NCI-H2227 treated with DMSO at 0.1 percent for 48 hours (cell line): ENCODE measurements around the gene HAND2.

Experiments
- DNase-seq: peaks from one replicate; lab custom pipeline; 2025; lab: John Stamatoyannopoulos, UW

The HAND2 gene

DNA sequence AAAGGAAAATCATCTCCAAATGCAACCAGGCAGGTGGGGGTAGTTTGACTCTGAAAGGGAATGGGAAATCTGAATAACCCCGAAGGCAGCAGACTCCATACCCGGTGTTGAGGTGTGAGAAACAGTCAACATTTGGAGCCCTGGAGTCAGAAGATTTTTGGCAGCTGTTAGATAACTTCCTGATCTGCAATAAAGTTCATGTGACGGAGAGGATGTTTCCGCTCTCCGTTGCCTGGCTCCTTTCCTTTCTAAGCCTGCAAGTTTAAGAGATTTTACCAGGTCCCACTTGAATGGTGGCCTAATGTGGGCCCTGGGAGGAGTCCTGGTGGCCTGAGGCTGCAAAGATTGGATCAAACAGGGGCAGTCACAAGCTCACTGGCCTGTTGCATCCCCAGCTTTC, 27.7 kb downstream of the HAND2 start:
- DNase-seq, result no peak

- no peak for DNase-seq
Measured at GRCh38 chr4:173501592-173502150, 28.4 kb downstream of the HAND2 start.

DNA sequence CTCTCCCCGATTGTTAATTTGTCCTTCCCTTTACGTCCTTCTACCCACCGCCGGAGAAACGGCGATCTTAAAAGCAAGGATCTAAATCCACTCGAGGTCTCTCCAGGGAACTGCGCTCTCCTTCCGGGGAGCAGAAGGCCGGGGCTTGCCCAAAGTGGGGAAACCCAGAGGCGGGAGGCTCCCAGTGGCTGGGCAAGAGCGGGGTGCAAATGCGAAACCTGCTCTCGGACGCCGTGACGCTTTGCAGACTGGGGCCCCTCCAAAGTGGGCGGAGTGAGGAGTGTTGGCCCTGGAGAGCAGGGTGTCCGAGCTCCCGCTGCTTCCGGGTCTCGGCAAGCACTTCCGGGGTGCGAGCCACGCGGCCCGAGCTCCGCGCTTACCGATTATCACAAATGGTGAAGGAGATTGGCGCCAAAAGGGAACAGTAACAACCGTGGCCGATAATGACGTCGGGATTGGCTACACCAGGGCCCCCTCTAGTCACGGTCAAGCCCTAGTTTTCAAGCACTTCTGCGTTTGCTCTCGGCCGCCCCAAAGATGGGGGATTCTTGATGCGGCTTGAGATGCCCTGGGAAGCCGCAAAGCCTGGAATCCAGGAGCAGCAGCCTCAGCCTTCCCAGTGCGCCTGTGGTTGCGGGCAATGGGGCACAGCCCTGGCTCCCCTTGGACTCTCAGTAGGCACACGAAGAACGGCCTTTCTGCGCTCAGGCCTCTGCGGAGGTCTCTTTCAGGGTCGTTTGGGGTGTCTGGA, 29.0 kb downstream of the HAND2 start:
- DNase-seq, result no peak

DNA sequence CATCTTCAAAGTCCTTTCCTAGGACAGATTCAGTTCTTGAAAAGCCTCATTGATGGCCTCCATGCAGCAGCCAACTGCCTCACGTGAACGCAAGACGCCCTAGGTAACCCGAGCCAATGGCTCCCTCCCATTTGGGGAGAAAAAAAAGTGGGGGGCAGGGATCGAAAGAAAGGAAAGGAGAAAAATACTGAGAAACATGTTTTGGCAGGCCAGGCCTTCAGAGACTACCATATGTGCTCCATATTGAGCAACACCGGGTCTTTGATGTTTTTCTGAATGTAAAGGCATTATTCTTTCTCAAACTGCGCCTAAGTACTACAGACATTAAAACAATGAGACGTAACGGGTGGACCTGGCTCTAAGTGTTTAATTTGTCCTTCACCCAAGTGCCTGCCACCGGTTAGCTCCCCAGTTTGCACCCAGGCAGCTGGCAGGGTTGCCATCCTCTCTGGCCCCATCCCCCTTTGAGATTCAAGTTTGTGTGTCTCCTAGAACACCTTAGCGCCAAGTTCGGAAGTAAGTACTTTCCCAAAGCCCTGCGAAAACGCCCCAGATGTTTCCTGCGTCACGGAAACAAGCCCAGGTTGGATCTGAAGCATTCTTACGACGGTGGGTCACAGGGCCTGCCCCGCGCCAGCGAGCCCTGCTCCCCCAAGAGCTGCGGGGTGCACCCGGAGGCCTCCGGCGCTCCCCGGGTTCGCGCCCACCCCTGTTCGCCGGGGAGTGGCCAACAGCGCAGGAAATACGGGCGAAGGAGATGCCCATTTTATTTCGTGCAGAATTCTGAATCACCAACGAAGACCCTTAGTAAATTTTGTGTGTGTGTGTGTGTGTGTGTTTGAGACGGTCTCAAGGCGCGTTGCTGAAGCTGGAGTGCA, 30.1 kb downstream of the HAND2 start:
- no peak for DNase-seq

GRCh38 chr4:173498771-173499170, 31.3 kb downstream of the HAND2 start:
- DNase-seq, result no peak

GRCh38 chr4:173498023-173498422, 32.0 kb downstream of the HAND2 start:
- DNase-seq, result no peak

DNA sequence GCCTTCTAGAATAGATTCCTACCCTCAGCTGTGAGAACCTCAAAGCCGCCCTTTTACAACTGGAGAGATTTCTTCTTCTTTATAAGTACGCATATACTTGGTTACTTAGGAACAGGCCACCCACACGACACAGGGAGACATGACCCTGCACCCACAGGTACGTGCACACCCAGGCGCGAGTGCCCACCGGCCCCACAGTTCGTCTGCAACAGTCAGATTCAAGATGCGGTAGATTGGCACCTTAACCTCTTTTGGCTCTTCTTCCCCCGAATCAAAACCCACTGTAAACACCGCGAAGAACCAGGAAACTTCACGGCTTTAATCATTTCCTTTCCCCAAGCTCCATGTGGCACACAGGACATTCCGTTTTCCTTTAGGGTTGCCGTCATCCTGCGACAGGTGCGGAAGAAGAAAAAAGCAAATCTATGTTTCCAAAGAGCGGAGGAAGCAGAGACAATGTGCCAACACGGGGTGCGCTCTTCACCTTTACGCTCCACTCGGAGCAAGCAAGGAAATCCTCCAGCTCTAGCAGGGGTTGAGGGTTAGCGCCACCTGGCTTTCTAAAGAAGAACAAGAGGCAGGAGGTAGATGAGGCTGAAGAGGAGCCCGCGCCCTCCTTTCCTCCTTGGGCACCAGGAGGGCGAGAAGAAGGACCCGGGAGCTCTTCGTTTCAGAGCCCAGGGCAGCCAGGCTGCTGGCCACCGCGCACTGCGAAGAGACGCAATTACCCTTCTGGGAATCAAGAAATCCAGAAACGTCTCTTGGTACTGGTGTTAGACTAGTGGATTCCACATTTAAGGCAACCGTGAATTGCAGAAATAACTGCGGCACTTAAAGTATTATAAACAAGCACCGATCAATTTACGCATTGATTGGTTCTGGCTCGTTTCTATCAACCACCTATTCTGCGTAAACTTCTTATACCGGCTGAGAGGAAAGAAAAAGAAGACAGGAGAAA, 35.7 kb downstream of the HAND2 start:
- DNase-seq, result no peak

GRCh38 chr4:173493041-173493440, 37.0 kb downstream of the HAND2 start:
- no peak for DNase-seq

- DNase-seq, result no peak
Measured at GRCh38 chr4:173492315-173492714, 37.7 kb downstream of the HAND2 start.

GRCh38 chr4:173490817-173491528, 39.1 kb downstream of the HAND2 start:
- no peak for DNase-seq

GRCh38 chr4:173490256-173490655, 39.8 kb downstream of the HAND2 start:
- DNase-seq, result no peak

DNA sequence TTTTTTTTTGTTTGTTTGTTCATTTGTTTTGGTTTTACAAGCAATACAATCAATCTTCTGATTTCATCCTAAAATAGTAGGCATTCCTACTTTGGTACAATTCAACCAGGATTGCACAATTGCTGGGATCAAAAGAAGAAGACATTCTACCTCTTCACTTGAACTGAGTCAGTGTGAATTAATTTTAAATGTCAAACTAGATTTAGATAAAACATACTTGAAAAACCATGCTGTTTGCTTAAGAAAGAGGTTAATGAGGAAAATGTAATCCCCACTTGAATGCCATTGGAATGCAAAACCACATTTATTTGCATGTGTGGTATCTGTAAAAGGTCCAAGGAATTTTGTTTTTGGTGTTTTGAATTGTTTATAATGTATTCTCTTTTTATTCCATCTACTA, 40.5 kb downstream of the HAND2 start:
- no peak for DNase-seq

DNA sequence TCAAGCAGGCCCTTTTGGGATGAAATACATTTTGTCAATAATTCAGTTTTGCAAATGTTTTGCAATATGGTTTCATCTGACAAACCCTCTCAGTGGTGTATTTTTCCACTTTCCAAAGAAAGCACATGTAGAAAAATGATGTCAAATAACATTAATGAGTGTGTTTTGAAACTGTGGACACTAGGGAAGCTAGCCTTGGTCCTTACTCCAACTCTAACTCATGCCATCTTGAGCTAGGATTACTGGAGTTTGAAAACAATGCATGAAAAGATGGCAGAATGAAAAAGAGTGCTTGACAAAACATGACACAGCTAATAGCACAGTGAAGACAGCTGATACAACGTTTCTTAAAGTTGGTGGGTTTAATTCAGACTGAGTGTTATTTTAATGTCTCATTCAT, 41.4 kb downstream of the HAND2 start:
- no peak for DNase-seq

DNA sequence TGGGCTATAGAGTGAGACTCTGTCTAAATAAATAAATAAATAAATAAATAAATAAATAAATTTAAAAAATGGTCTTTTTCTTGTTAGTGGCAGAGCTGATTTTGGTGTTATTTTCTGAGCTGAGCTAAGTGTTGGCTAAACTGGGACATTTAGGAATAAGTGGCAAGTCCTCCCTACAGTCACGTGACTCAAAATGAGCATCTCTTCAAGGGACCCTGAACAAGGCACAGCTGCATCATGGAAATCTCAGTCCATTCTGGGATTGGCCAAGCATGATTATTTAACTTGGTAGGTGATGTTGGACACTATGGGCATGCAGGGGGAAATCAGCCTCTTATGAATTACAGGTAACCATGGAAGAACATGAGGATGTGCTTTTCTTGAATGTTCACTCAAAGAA, 42.0 kb downstream of the HAND2 start:
- no peak for DNase-seq

- DNase-seq, result no peak
Measured at GRCh38 chr4:173486714-173487392, 43.2 kb downstream of the HAND2 start.

DNA sequence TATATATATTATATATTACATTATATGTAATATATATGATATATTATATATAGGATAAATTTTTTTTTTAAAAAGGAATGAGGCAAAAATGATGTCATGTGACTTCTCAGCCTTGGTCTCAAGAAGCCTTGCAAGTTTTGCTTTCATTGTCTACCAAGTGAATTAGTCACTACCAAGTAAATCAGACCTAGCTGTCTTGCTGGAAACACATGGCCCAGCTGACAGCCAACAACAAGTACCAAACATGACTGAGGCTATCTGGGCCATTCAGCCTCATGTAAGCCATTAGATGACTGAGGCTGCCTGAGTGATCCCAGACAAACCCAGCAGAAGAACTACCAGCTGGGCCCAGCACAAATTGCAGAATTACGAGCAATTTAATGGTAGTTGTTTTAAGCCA, 44.9 kb downstream of the HAND2 start:
- no peak for DNase-seq

GRCh38 chr4:173482330-173482931, 47.6 kb downstream of the HAND2 start:
- no peak for DNase-seq

GRCh38 chr4:173478913-173479283, 51.1 kb downstream of the HAND2 start:
- no peak for DNase-seq

DNA sequence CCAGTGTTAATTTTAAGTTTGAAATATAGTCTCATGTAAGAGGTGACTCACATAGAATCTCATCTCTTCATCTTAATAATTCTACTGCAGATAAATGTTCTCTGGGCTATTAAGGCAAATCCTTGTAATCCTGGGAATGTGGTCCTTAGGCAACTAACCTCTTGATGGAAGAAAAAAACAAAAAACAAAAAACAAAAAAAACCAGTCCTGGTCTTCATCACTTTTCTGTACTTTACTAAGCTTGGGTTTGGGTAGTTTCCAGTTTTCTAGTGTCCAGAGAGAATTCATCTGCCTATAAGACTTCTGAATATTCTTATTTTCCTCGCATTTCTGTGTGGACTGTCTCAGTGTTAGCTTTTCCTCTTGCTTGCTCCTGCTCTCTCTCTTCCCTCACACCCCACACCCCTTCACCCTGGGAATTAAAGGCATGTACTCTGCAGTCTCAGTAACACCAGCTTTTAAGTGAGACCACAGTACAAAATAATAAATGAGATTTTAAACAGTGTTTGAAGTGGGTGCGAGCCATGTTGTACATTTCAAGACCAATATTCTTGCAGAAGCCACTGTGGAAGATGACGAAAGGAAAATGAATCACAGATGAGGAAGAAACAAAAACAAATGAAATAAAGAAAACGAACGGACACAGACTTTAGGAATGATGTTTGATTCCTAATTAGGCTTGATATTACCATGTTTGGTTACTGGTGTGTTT, 51.7 kb downstream of the HAND2 start:
- DNase-seq, result no peak

GRCh38 chr4:173477016-173477415, 53.0 kb downstream of the HAND2 start:
- DNase-seq, result no peak
